ENCODE data around the gene IQCK.
A peak's percentile ranks its signal among the peaks of the same experiment; 100 is the strongest.
"Not testable (repeated sequence)": the region's sequence is repeated elsewhere in the genome, so short reads cannot be mapped to it uniquely, and the experiment has no call there.

Gene IQCK

DNA sequence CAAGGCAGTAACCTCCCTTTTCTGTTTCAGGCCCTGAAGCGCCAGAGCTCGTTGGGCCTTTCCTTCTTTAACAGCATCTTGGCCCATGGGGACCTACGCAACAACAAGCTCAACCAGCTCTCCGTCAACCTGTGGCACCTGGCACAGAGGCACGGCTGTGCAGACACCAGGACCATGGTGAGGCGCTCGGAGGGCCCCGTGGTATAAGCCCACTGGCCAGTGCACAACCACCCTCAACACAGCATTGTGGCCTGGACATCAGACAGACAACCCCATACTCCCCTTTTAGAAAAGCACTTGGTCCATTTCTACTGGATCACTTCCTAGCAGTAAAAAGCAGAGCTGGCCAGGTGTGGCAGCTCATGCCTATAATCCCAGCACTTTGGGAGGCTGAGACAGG is 18.6 kb upstream of the IQCK start:
- DNase-seq (ENCODE audit: low spot score), result no peak

- peak; percentile 73 for DNase-seq (ENCODE audit: low spot score)
Observed at GRCh38 chr16:19700319-19700781, 17.7 kb upstream of the IQCK start.

DNA sequence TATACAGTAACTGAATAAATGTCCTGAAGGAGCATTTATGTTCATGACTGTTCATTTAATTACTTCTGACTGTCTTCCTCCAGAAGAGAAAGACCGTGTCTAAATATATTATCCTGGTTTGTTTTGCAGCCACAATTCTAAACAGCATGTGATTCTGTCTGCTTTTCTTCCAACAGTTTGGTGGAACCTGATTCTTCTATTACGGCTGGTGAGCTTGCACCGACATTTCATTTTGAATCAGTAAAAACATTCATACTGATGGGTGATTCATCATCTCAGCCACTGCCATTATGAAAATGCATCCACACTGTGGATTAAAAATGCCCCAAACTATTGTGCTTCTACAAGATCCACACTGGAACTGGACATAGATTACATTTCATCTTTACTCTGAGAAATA is 17.0 kb upstream of the IQCK start:
- DNase-seq (ENCODE audit: low spot score), result no peak

DNA sequence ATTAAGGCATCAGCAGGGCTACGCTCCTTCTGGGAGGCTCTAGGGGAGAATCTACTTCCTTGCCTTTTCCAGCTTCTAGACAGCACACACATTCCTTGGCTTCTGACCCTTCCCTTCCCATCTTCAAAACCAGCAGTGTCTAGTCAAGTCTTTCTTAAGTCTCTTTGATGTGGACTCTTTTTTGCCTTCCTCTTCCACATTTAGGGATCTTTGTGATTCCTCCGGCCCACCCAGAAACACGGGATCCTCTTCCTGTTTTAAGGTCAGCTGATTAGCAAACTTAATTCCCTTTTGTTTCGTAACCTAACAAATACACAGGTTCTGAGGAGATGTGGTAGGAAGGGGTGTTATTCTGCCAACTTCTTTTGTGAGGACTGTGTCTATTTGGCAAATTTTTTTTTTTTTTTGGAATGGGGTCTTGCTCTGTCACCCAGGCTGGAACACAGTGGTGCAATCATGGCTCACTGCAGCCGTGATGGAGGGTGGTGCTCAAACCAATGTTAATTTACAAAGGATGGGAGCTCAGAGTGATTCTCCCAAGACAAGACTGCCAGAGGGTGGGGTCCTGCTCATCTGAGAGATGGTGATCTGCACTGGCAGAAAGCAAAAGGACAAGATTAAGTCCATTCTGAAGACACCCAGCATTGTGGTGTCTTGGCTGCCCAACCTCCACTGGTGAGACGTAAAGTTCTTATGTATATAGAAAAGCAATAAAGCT is 14.7 kb upstream of the IQCK start:
- DNase-seq (ENCODE audit: low spot score), result no peak

GRCh38 chr16:19704321-19705145 is 13.5 kb upstream of the IQCK start:
- peak; percentile 82 for DNase-seq (ENCODE audit: low spot score)

GRCh38 chr16:19705146-19705501 is 12.9 kb upstream of the IQCK start:
- no peak for DNase-seq (ENCODE audit: low spot score)

DNA sequence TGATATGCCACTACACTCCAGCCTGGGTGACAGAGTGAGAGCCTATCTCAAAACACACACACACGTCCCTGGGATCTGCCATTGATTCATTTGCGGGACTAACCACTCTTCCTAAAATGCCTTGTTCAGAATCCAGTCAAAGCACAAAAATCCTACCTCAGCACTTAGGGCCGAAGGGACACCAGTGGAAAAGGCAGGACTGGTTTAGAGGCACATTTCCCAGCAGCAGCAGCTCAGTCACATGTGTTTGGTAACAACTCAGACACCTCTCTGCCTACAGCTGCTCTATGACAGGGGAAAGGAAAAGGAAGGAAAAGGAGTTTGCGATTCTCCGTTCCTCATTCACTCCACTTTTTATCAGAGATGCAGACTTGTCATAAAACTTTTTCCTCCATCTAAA is 12.2 kb upstream of the IQCK start:
- DNase-seq (ENCODE audit: low spot score), result no peak

- DNase-seq (ENCODE audit: low spot score), result no peak
Observed at GRCh38 chr16:19706846-19707245, 11.2 kb upstream of the IQCK start.

DNA sequence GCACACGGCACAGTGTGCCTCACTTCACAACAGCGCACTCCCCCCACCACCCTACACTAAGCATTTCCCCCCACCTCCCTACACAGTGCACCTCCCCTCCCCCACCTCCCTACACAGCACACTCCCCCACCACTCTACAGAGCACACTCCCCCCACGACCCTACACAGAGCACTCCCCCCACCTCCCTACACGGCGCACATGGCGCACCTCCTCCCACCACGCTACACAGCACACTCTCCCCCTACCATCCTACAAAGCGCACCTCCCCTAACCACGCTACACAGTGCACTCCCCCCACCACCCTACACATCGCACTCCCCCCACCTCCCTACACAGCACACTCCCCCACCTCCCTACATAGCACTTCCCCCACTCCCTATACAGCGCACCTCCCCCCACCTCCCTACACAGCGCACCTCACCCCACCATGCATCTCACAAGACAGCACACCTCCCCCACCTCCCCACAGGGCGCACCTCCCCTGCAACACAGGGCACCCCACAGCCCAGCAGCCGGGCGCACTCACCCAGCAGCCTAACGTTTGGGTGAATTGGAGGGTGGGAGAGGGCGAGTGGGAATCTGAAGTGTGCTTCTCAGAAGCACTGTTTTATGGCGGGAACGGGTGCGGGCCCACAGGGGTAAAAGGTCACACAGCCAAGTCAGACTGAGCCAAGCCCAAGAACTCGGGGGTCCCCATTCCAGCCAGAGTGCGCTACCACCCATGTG is 10.3 kb upstream of the IQCK start:
- DNase-seq (ENCODE audit: low spot score), result no peak

GRCh38 chr16:19708296-19709205 is 9.5 kb upstream of the IQCK start:
- no peak for DNase-seq (ENCODE audit: low spot score)

DNA sequence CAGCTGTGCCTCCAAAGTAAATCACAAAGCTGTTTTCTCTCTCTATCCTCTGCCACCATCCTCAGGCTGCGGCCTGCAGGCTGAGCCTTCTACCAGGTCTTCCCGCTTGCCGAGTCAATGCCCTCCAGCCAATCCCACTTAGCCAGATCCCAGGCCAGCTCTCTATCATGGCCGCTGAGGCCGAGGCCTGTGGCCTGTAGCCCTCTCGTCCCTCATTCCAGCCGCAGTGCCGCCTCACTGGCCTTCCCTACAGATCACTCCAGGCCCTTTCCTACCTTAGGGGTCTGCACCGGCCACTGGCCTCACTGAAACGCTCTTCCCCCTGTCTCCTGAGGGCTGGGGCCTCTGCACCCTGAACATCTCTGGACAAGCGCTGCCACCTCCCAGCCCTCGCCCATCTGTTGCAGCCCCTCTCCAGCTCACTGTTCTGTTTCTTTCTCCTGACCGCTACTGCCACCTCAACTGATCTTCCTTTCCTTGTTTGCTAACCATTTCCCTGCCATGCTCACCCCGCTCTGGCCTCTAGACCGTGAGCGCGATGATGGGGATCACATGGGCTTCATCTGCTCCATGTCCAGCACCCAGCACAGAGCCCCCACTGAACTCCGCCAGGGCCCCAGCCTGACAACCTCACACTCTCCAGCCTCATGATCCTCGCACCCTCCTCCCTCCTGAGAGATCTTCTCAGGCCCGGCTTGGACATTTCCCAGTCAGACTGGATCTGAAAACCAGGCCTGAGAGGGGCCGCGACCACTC is 8.5 kb upstream of the IQCK start:
- no peak for DNase-seq (ENCODE audit: low spot score)

- DNase-seq (ENCODE audit: low spot score), result no peak
Observed at GRCh38 chr16:19710191-19710908, 7.7 kb upstream of the IQCK start.

DNA sequence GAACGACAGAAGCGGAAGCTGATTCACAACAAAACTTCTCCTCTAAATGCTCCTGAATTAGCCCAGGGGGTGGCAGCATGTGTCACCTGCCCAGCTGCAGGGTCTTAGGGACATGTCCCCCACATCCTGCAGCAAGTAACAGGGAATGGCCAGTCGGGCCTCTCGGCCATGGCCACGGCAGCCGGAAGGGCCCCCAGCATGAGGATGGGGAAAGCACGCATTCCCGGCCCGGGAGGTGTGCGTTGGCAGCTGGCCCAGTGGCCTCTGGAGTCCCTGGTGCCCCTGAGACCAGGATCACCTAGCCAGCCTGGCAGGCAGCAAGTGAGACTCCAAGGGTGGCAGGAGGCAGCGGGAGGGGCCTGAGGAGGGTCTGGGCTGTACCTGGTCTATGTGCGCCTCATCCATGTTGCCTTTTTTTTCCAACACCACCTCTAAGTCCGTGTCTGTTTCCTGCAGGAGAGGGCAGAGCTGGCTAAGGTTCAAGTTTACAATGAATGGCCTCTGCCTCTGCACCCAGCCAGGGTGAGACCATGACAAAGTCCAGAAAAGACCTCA is 7.0 kb upstream of the IQCK start:
- DNase-seq (ENCODE audit: low spot score), result no peak

- DNase-seq (ENCODE audit: low spot score), result no peak
Observed at GRCh38 chr16:19711643-19712042, 6.4 kb upstream of the IQCK start.

DNA sequence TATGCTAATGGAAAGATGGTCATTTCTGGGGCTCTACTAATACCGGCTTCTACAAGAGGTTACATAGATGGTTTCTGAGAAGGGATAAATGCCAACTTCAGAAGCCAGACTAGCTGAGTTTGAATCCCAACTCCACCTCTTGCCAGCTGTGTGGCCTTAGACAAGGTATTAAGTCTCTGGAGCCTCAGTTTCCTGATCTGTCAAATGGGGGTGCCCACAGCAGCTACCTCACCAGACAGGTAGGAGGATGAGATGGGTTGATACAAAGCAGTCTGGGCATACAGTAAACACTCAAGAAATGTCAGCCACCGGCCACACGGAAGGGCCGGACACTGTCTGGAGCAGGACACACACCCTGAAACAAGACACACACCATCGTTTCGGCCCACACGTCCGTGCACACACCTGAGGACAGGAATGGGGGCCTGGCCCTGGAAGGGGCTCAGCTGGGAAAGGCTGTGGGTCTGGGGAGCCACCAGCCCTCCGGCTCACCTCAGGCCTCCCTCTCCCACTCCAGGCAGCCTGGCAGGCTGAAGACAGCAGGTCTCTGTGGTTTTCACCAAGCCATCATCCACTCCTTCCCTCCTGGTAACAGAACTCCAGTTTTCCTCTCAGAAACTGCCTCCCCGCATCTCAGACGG is 5.5 kb upstream of the IQCK start:
- DNase-seq (ENCODE audit: low spot score), result no peak

DNA sequence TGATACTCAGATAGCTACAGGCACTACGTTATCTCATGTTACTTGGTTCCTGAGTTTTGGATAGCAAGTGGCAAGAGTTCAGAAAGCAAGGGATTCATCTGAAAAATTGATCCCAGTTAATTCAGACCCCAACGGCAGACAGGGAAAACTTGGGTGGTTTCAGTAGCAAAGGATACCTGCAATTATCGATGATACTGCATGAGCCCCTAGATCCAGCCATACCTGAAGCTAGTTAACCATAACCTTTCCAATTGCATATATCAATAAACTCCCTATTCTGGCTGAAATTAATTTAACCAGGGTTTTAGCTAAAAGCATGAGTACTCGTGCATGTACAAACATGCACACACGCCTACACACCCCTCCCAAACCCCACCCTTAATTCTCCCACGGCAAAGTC is 4.4 kb upstream of the IQCK start:
- no peak for DNase-seq (ENCODE audit: low spot score)

GRCh38 chr16:19715566-19715965 is 2.5 kb upstream of the IQCK start:
- DNase-seq (ENCODE audit: low spot score), result no peak

DNA sequence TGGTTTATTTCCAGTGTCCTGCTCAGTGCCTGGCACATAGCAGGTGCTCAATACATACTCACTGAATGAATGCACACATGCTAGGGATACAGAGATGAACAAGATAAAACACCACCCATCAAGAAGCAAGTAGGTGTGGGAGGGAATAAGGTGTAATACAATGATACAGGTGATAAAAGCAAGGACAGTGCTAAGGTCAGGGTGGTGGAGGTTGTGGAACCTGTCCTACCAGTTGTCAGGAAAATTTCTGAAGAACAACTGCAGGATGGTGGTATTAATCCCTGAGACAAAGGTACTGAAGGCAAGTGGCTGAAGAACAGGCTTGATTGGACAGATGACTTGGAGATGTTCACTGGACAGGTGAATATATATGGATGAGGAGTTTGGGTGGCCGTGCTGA is 1.9 kb upstream of the IQCK start:
- no peak for DNase-seq (ENCODE audit: low spot score)

DNA sequence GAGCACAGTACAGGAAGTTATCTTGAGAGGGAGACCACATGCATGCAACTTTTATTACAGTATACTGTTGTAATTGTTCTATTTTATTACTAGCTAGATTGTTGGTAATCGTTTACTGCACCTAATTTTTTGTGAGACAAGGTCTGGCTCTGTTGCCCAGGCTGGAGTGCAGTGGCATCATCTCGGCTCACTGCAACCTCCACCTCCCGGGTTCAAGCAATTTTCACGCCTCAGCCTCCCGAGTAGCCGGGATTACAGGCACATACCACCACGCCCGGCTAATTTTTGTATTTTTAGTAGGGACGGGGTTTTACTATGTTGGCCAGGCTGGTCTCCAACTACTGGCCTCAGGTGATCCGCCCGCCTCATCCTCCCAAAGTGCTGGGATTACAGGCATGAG is 1.3 kb upstream of the IQCK start:
- DNase-seq (ENCODE audit: low spot score), result not testable (repeated sequence)

GRCh38 chr16:19717314-19717713 is 757 bp upstream of the IQCK start:
- no peak for DNase-seq (ENCODE audit: low spot score)
